ENCODE measurements around the gene ARAP3.

DNA sequence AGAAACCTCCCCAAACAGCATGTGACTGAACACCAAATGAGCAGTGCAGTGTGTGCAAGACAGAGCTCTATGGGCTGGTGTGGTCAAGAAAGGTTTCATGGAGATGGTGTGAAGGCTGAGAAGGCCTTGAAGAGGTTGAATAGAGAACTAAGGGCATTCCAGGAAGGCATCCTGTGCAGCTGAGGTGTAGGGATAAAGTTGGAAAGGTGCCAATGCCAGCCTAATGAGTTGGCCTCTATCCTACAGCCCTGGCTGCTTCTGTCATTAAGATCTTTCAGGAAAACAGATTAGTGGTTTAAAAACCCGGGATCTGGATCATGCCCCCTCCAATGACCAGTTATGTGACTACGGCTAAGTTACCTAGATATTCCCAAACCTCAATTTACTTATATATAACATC, 49.4 kb downstream of the ARAP3 start:
- TF ChIP-seq POLR2AphosphoS5 (IDR thresholded peaks at IDR 0.05; ENCODE audit: low read depth, low read length) (no peak), TAF1 (IDR thresholded peaks at IDR 0.05; ENCODE audit: low read depth, low read length) (no peak), POLR2A (IDR thresholded peaks at IDR 0.05; ENCODE audit: low read depth, low read length) (no peak), POU2F2 (IDR thresholded peaks at IDR 0.05; ENCODE audit: low read depth, low read length) (no peak), PAX5 (IDR thresholded peaks at IDR 0.05; ENCODE audit: insufficient read depth, low read length, severe bottlenecking) (no peak), SPI1 (IDR thresholded peaks at IDR 0.05; ENCODE audit: low read depth, low read length) (no peak)
